ENCODE results near the gene ESF1. TPM values are rescaled to one million over a fixed set of nuclear protein-coding genes. Genes with fewer than 3 reads are reported as not detected.
A peak's percentile ranks its signal among the peaks of the same experiment; 100 is the strongest.
"Not testable (repeated sequence)": the region's sequence is repeated elsewhere in the genome, so short reads cannot be mapped to it uniquely, and the experiment has no call there.

The ESF1 gene
- total RNA-seq, 1 donor from 2014 or later = 17.9 TPM

GRCh38 chr20:13771853-13772453 lies 12.8 kb downstream of the ESF1 start:
- no peak for DNase-seq (ENCODE audit: low spot score, unreplicated experiment)
- Mint-ChIP-seq H3K4me3 (ENCODE audit: low read depth) (no peak overlapping the region), H3K27ac (no peak overlapping the region), H3K9me3 (ENCODE audit: low read depth) (peaks cover 2% of the 10 kb centered on the region), H3K27me3 (no peaks in the 10 kb centered on the region), H3K4me1 (ENCODE audit: low read depth) (no peaks in the 10 kb centered on the region), H3K36me3 (ENCODE audit: insufficient read depth) (peaks cover 37% of the 10 kb centered on the region)
- peak; percentile 69 for TF ChIP-seq CTCF (IDR thresholded peaks at IDR 0.05; ENCODE audit: unreplicated experiment)

GRCh38 chr20:13770141-13770540 lies 14.6 kb downstream of the ESF1 start:
- Mint-ChIP-seq H3K27ac (no peak overlapping the region), H3K4me3 (ENCODE audit: low read depth) (no peak overlapping the region), H3K9me3 (ENCODE audit: low read depth) (peaks cover 17% of the 10 kb centered on the region), H3K27me3 (no peaks in the 10 kb centered on the region), H3K36me3 (ENCODE audit: insufficient read depth) (peaks cover 45% of the 10 kb centered on the region), H3K4me1 (ENCODE audit: low read depth) (no peaks in the 10 kb centered on the region)
- no peak for DNase-seq (ENCODE audit: low spot score, unreplicated experiment)
- TF ChIP-seq CTCF (IDR thresholded peaks at IDR 0.05; ENCODE audit: unreplicated experiment) = no peak

GRCh38 chr20:13765868-13766416 lies 18.8 kb downstream of the ESF1 start:
- H3K36me3 Mint-ChIP-seq (ENCODE audit: insufficient read depth) = peaks cover 58% of the 10 kb centered on the region

GRCh38 chr20:13765299-13765698 lies 19.4 kb downstream of the ESF1 start:
- Mint-ChIP-seq H3K4me1 (ENCODE audit: low read depth) (no peaks in the 10 kb centered on the region), H3K4me3 (ENCODE audit: low read depth) (no peak overlapping the region), H3K27ac (no peak overlapping the region), H3K27me3 (no peaks in the 10 kb centered on the region), H3K9me3 (ENCODE audit: low read depth) (peaks cover 17% of the 10 kb centered on the region), H3K36me3 (ENCODE audit: insufficient read depth) (peaks cover 59% of the 10 kb centered on the region)
- DNase-seq (ENCODE audit: low spot score, unreplicated experiment) = no peak
- no peak for TF ChIP-seq CTCF (IDR thresholded peaks at IDR 0.05; ENCODE audit: unreplicated experiment)

More at GRCh38 chr20:13765868-13766416, 18.8 kb downstream of the ESF1 start:
- Mint-ChIP-seq H3K9me3 (ENCODE audit: low read depth) (peaks cover 17% of the 10 kb centered on the region), H3K4me3 (ENCODE audit: low read depth) (no peak overlapping the region), H3K4me1 (ENCODE audit: low read depth) (no peaks in the 10 kb centered on the region), H3K27ac (no peak overlapping the region), H3K27me3 (no peaks in the 10 kb centered on the region)
- no peak for TF ChIP-seq CTCF (IDR thresholded peaks at IDR 0.05; ENCODE audit: unreplicated experiment)
- DNase-seq (ENCODE audit: low spot score, unreplicated experiment) = no peak

DNA sequence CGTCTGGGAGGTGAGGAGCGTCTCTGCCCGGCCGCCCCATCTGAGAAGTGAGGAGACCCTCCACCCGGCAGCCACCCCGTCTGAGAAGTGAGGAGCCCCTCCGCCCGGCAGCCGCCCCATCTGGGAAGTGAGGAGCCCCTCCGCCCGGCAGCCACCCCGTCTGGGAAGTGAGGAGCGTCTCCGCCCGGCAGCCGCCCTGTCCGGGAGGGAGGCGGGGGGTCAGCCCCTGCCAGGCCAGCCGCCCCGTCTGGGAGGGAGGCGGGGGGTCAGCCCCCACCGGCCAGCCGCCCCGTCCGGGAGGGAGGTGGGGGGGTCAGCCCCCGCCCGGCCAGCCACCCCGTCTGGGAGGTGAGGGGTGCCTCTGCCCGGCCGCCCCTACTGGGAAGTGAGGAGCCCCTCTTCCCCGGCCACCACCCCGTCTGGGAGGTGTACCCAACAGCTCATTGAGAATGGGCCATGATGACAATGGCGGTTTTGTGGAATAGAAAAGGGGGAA lies 24.2 kb downstream of the ESF1 start:
- peaks cover 43% of the 10 kb centered on the region for H3K36me3 Mint-ChIP-seq (ENCODE audit: insufficient read depth)
- not testable (repeated sequence) for H3K27me3 Mint-ChIP-seq; H3K4me1 Mint-ChIP-seq (ENCODE audit: low read depth); H3K9me3 Mint-ChIP-seq (ENCODE audit: low read depth); H3K27ac Mint-ChIP-seq; H3K4me3 Mint-ChIP-seq (ENCODE audit: low read depth); DNase-seq (ENCODE audit: low spot score, unreplicated experiment)

DNA sequence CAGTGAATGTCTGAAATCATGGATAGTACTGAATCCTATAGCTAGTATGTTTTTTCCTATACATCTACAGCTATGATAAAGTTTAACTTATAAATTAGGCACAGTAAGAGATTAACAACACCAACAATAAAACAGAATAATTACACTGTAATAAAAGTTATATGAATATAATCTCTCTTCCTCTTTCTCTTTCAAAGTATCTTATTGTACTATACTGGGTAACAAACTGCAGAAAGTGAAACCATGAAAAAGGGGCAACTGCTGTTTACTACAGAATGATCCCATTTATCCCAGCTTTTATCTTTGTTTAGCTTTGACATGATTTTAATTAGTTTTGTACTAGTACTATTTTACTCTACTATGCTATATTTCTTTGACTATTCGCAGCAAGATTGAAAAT lies 25.8 kb downstream of the ESF1 start:
- Mint-ChIP-seq H3K36me3 (ENCODE audit: insufficient read depth) (peaks cover 28% of the 10 kb centered on the region), H3K4me1 (ENCODE audit: low read depth) (no peaks in the 10 kb centered on the region)
- DNase-seq (ENCODE audit: low spot score, unreplicated experiment) = no peak

More for the DNA sequence above, 25.8 kb downstream of the ESF1 start:
- Mint-ChIP-seq H3K27ac (no peak overlapping the region), H3K9me3 (ENCODE audit: low read depth) (no peaks in the 10 kb centered on the region), H3K27me3 (no peaks in the 10 kb centered on the region), H3K4me3 (ENCODE audit: low read depth) (no peak overlapping the region)
- TF ChIP-seq CTCF (IDR thresholded peaks at IDR 0.05; ENCODE audit: unreplicated experiment) = no peak

Measured in progenitor cell of endocrine pancreas (in vitro differentiated cells).